Measurements from ENCODE around the gene TIMP3.
"Not testable (repeated sequence)": the region's sequence is repeated elsewhere in the genome, so short reads cannot be mapped to it uniquely, and the experiment has no call there.

Gene TIMP3

DNA sequence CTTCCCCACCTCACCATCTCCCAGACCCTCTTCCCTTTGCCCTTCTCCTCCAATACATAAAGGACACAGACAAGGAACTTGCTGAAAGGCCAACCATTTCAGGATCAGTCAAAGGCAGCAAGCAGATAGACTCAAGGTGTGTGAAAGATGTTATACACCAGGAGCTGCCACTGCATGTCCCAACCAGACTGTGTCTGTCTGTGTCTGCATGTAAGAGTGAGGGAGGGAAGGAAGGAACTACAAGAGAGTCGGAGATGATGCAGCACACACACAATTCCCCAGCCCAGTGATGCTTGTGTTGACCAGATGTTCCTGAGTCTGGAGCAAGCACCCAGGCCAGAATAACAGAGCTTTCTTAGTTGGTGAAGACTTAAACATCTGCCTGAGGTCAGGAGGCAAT lies 58.2 kb downstream of the TIMP3 start:
- DNase-seq: no peak

DNA sequence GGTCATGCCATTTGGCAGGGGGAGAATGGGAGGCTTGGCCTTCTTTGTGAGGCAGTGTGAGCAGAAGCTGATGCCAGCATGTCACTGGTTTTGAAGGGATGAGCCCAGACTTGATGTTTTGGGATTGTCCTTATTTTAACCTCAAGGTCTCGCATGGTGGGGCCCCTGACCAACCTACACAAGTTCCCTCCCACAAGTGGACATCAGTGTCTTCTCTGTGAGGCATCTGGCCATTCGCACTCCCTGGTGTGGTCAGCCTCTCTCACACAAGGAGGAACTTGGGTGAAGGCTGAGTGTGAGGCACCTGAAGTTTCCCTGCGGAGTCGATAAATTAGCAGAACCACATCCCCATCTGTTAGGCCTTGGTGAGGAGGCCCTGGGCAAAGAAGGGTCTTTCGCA lies 59.8 kb downstream of the TIMP3 start:
- DNase-seq: no peak

DNA sequence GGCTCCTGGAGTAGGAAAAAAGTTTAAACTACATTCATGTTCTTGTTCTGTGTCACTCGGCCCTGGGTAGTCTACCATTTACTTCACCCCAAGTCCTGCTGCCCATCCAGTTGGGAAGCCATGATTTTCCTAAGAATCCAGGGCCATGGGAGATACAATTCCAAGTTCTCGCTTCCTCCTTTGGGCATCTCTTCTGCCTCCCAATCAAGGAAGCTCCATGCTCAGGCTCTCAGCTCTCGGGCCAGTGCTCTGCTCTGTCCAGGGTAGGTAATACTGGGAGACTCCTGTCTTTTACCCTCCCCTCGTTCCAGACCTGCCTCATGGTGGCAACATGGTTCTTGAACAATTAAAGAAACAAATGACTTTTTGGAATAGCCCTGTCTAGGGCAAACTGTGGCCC lies 60.6 kb downstream of the TIMP3 start:
- DNase-seq: no peak

DNA sequence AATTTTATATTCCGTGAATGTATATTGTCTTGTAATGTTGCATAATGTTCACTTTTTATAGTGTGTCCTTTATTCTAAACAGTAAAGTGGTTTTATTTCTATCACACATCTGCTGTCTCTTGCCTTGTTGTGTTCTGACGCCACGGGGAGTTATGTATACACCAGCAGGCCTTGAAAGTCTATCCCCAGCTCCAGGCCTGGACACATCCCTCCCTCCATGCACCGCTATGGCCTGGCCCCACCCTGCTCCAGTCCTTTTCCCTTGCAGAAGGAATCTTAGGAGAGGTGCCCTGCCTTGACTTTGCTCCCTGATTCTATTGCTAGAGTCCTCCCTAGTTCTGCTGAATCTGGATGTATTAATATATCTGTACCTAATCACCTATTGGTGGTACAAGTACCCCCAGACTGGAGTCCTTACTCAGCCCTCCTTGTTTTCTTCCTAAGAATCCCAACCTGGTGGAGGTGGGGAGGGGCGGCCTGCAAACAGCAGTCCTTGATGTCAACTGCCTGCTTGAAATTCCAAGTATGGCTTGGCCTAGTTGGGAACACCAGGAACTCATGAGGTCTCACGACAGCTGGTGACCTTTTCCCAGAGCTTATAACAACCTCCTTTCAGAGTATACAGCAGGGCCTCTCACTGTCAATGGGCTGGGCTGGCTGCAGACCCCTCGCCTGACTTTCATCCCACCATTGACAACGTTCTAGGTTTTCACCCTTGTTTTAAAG lies 61.6 kb downstream of the TIMP3 start:
- DNase-seq: no peak

DNA sequence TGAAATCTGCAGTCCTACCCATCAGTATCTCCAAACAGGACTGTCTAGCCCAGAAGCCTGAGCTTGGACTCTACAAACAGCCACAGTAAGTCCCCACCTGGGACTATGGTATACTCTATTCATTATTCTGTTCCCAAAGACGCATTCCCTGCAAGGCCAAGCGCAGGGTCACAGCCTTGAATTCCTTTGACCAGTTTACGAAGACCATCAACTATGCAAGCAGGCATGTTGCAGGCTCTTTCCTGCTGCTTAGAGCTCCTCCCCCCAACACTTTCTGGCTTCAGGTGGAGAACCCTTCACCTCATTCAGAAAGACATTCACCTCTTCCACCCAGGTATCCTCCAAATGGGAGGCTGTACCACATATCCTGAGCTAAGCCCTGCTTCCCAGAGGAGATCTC lies 62.5 kb downstream of the TIMP3 start:
- DNase-seq: no peak

DNA sequence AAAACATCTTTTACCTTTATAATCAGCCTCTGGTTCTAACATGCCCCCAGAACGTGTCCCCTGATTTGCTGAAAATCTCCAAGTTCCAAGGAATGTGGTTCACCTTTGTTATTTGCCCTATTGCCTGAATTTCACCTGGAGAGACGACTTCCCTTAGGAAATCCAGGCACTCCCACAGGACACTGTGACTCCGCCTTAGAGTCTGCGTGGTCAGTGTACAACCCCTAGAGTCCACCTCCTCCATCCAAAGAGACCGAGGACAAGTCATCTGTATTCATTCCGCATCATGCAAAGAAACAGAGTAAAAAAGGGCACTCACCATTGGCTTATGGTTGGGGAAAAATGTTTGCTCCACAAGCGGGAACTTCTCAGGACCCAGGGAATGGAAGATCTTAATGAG lies 63.1 kb downstream of the TIMP3 start:
- DNase-seq: no peak

DNA sequence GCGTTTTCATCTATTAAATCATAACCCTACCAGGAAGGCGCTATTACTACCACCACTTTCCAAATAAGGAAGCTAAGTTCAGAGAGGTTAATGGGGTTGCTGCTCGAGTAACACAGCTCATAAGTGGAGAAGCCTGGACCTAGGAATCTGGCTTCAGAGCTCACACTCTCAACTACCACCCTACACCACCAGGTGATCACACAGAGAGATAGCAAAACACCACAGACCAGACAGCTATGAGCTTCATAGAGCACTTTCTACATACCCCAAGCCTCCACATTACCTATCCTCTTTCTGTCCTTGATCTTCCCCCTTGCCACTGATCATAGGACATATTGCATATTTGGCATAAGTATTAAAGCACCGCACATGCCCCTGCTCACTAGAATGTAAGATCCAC lies 65.4 kb downstream of the TIMP3 start:
- DNase-seq: no peak

DNA sequence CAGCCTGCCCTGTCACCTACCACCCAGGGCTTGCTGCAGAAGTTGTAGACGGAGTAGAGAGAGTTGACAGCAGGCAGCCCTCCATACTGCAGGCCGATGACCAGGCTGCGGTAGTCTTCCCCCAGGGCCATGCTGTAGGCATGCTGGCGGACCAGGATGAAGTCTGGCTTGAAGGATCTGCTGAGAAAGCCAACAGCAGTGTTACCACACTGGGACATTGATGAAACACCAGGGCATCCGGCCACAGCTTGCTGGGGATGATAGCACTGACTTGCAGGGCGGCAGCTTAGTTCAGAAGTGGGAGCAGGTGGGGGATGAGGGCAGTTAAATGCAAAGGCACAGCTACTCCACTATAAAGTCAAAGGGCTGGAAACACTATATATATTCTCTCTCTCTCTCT lies 67.4 kb downstream of the TIMP3 start:
- DNase-seq: no peak

DNA sequence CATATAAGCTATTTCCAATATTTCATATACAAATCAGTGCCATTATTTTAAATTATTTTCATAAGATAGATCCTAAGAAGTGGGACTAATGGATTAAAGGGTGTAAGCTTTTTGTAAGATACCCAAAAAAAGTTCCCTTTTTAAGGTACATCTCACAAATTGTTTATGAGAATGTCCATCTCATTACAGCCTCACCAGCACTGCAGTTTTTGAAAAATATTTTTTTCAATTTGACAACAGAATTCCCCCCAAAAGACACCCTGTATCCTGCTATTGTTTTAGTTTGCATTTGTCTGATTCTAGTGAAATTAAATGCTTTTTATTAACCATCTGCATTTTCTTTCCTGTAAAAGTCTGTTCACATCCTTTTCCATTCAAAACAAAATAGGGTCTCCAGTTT lies 69.0 kb downstream of the TIMP3 start:
- DNase-seq: no peak

DNA sequence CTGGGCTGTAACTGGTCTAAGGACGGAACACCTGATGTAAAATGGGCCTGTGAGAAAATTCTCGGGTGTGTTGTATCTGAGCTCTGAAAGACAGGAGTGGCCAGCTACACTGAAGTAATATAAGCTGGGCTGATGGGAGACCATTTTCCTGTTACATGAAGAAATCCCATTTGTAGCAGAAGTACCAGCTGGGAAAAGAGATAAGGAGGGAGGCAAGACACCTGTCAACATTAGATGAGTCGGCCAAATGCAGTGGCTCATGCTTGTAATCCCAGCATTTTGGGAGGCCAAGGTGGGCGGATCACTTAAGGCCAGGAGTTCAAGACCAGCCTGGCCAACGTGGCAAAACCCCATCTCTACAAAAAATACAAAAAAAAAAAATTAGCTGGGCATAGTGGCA lies 72.1 kb downstream of the TIMP3 start:
- DNase-seq: not testable (repeated sequence)

DNA sequence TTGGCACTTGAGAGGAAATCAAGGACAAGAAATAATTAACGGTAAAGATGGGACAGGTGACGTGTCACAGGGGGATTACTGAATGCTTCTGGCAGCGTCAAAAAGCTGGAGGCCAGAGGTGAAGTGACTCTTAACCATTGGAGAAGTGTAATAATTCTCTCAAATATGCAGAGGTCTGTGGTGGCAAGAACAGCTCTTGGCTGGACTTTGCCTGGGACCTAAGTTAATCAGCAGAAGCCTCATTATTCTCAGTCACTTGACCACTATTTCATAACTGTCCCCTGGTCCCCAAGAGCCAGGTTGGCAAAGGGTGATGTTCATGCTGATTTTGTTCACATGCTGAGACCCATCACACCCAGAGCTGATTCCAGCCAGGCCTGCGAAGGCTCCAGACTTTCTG lies 72.9 kb downstream of the TIMP3 start:
- no peak for DNase-seq

DNA sequence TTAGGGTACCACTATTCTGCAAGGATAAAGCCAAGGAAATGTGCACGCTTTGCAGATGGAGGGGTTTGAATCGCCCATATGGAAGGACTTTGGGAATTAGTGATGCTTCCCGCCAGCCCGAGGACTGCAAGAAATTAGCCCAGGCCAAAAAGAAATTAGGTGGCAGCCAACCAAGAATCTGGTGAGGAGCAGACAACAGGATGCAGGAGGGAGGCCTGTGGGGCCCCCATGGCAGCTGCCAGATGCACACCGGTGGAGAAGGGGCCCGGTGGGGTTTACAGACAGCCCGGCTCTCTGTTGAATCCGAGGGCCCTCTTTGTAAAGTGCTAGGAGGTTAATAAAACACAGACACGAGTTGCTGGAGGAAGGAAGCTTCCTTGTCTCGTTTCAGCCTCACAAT lies 73.5 kb downstream of the TIMP3 start:
- DNase-seq: no peak

DNA sequence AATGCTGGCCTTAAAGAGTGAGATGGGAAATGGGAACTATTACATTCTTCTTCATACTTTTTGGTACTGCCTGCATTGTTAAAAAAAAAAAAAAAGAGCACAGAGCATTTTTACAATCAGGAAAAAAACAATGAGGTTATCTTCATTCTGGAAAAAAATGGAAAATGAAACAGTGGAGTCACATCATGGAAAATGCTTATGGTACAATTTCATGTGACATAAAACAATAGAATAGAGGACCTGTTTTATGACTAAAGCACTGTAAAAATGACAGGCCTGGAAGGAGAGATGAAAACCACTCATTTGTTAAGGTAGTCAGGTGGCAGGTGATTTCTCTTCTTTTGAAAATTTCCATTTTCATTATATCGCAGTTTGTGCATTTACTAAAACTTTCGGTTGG lies 75.0 kb downstream of the TIMP3 start:
- no peak for DNase-seq

DNA sequence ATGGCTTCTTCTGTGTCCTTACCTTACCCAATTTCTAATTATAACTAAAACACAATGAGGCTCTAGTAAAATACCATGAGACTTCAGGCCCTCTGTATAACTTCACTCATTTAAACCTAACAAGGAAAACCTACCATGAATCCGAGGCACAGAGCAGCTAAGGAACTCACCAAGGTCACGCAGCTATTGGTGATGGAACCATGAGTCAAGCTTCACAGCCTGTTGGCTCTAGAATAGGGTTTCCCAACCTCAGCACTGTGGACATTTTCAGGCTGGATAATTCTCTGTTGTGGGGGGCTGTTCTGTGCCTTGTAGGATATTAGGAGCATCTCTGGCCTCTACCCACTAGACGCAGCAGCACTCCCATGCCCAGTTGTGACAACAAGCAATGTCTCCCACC lies 75.7 kb downstream of the TIMP3 start:
- no peak for DNase-seq

DNA sequence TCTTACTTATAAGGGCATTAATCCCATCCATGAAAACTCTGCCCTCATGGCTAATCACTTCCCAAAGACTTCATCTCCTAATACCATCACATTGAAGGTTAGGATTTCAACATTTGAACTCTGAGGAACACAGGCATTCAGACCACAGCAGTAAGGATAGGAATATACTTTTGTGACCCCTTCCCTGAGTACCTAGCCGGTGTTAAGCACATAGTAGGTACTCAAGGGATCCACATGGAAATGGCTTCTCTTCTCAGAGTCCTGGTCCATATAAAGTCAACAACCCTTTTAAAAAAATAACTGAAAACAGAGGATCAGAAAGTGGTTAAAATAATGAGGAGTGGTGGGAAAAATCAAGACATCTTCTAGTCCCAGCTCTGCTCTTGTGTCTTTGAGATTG lies 78.0 kb downstream of the TIMP3 start:
- DNase-seq: no peak

DNA sequence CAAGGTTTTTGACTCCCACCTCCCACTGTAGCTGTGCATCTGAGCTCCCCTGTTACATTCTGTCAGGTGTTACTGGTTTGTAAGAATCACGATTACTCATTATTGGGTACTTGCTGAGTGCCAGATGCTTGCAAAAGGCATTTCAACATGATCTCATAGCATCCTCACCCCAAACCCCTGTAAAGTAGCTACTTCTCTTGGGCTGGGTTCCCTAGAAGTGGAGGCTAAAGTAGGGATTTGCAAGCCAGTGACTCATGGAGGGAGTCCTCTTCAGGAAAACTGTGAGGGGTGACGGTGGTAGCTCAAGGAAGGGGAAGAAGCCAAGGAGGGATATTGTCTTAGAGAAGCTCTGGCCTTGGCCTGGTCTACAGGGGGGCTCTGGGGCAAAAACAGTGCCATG lies 78.6 kb downstream of the TIMP3 start:
- DNase-seq: no peak

DNA sequence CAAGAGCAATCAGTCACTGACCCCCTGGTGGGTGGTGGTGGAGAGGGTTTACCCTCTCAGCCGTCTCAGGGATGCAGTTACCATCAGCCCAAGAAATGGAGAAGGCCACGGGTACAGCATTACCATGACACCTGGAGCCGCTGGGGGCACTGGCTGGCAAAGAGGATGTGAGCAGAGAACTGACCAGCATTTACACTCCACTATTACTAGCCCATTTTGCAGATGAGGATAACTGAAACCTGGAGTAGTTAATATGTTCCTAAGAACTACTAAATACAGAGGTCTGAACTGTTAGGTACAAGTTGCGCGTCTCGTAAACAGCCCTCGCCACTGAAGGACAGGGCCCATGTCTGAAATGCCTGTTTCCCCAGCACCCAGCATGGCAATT lies 79.0 kb downstream of the TIMP3 start:
- DNase-seq: no peak

DNA sequence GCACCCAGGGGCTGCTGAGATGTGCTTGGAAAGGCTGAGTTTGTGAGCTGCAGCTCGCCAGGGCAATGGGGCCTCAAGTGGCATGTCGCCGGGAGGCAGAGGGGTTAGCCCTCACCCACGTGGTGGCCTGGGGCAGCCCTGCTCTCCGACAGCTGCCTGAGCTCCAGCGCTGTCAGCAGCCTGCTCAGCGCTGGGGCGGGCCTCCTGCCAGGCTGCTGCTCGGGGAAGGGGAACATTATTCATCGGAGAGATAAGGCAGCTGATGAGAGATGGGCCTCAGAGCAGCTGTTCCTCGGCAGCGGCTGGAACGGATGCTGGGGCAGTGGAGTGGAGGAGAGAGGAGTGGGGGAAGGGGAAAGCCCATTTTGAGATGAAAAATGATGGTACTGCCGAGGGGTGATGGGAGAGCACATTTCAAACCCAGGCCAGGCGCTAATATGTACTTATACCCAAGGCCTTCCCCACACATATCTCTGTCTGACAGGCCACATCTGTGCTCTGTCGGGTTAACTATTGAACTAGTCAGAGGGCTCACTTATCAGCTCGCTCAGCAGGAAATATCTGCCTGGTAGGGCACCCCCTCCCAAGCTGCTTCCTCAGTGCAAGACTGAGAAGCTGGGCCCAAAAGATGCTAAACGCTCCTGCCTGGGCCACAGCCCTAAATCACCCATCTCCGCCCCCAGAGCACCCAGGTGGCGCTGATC lies 79.5 kb downstream of the TIMP3 start:
- no peak for DNase-seq

DNA sequence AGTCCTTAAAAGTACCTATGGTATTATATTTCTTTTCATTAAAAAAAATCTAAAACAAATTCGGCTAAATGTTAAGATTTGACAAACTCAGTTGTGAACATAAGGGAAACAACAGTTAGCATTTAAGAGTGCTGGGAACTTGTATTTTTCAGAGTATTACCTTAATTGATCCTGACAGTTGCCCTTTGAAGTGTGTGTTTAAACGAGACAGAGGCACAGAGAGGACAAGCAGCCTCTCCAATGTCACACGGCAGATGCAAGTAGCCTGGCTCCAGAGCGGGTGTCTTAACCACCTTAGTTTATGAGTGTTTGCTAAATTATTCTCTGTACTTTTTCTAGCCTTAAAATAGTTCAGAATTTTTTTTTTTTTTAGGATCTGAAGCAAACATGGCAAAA lies 80.9 kb downstream of the TIMP3 start:
- DNase-seq: no peak

DNA sequence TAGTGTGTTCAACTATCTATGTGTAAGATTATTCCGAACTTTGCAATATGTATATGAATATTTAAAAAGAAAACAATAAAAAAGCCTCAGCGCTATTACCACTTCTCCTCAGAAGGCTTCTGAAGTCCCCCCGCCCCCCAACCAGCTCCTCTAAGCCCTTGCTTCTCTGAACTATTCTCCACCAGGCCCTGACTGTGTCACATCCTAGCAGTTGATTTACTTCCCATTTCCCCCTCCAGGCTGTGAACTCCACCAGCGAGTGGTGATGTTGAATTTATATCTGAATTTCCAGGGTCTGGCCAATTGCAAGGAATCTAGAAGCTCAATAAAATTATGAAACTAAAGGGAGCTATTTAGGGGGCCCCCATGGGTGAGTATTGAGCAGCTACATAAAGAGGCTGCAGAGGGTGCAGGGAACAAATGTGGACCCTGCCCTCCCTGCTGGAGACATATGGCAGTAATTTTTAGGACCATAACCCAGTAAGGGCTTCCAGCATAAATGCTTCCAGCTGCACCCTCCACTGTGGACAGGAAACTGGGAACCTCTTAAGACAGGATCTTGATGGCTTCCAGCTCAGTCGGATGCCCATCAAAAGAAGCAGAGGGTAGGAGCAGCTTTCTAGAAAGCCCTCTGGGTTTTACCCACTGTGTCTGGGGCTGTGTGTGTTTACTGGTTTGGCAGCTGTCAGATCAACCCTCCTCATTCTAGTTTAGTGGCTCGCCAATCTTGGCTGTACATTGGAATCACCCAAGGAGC lies 81.4 kb downstream of the TIMP3 start:
- no peak for DNase-seq

DNA sequence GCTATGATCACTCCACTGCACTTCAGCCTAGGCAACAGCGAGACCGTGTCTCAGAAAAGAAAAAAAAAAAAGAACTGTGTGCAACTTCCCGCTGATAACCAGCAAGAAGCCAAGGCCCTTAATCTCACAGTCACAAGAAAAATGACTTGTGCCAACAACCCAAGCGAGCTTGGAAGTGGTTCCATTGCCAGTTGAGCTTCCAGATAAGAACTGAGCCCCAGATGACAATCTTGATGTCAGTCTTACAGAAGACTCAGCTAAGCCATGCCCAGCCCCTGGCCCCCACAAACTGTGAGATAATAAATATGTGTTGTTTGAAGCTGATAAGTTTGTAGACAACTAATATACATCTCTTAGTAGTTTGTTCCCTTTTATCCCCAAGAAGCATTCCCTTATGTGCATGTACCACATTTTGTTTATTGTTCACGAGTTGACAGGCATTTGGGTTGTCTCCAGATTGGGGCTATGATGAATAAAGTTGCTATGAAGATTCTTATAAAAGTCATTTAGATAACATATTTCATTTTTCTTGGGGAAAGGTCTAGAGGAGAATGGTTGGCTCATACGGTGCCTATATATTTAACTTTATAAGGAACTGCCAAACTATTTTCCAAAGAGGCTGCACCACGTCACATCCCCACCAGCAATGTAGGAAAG lies 85.9 kb downstream of the TIMP3 start:
- DNase-seq: no peak

DNA sequence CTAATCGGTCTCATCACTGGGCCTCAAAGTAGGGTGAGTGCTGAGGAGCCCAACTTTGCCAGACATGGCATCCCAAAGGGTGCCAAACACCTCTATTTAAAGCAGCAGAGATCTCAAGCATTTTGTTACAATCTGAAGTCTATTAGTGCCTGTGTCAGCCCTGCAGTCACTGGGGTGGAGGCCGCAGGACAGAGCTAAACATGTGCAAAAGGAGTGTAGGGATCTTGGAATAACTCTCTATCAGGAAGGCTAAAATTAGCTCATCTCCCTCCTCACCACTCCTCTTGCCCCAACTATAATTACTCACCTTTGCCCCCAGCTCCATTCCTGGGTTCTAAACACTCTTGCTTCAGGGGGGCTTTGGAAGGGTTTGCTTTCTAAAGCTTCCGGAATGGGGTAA lies 87.5 kb downstream of the TIMP3 start:
- no peak for DNase-seq

DNA sequence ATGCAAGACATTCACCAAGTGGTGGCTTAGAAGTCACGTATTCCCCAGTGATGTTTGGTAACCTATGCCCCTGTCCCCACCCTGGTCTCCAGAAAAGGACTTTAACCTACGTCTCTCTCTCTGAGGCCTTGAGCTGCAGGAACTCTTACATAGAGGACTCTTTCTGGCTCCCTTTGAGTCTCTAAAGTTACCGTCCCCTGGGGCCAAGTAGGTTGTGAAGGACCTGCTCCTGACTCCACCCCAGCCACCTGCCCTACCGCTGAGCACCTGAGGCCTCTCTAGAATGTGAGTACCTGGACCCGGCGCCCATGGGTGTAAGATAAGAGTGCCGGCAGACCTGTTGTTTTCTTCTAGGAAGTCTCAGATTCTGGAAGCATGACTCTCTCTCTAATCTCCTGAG lies 95.4 kb downstream of the TIMP3 start:
- no peak for DNase-seq

DNA sequence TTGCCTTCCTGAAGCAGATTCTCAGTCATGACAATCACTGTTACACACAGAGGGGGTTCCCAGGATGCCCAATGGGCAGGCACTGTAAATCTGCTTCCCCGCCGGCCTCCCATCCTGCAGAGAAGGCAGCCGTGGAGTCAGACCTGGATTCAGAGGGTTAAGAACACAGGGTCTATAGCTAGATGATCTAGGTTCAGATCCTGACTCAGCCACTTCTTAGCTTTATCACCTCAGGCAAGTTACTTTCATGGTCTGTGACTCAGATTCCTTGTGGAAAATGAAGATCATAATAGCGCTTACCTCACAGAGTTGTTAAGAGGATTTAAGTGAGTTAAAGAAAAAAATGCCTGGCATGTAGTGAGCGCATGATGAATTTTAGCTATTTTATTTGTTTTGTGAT lies 95.9 kb downstream of the TIMP3 start:
- no peak for DNase-seq
